Gastrocnemius medialis (tissue), 4 donors: ENCODE measurements around the gene GM2A. TPM values are rescaled to one million over a fixed set of nuclear protein-coding genes. Genes with fewer than 3 reads are reported as not detected.

ENCODE experiments used
- ATAC-seq, 2 donors: fragments of 150-250 bp; one replicate each; pipeline ENCODE4 v1.9.1; 2016
- DNase-seq, 2 donors: peaks; one replicate each; pipeline ENCODE4 v3.0.0-alpha.2; 2019
- H3K27ac ChIP-seq, 4 donors: fragments of 200-600 bp; sonication (generic); 1 replicate in 1 of 4; 2 replicates in 3 of 4; pipeline ENCODE4 v1.5.1; 2016 to 2018; ENCODE audit warnings: mild to moderate bottlenecking in 2 of 4, moderate library complexity in 1 of 4
- H3K27me3 ChIP-seq, 3 donors: fragments of 200-600 bp; sonication (generic) in 2 of 3; 1 replicate in 1 of 3; 2 replicates in 2 of 3; pipeline versions ENCODE4 v1.5.1 to v1.6.0; 2016 to 2019; ENCODE audit warnings: mild to moderate bottlenecking in 1 of 3, moderate library complexity in 1 of 3
- H3K36me3 ChIP-seq, 2 donors: fragments of 200-600 bp; sonication (generic) in 1 of 2; one replicate each; pipeline ENCODE4 v1.5.1; 2017 to 2018
- H3K4me1 ChIP-seq, 2 donors: fragments of 200-600 bp; sonication (generic) in 1 of 2; one replicate each; pipeline ENCODE4 v1.5.1; 2016 to 2017; ENCODE audit warnings: mild to moderate bottlenecking in 2 of 2
- H3K4me3 ChIP-seq, 4 donors: fragments of 200-600 bp; sonication (generic) in 3 of 4; 1 replicate in 1 of 4; 2 replicates in 3 of 4; pipeline ENCODE4 v1.5.1; 2016 to 2019; ENCODE audit warnings: mild to moderate bottlenecking in 2 of 4
- H3K9me3 ChIP-seq, 3 donors: fragments of 200-600 bp; sonication (generic) in 2 of 3; 1 replicate in 1 of 3; 2 replicates in 2 of 3; pipeline ENCODE4 v1.5.1; 2016 to 2019
- CTCF ChIP-seq, 5 experiments: fragments of 450-650 bp in 3 of 5; fragments of 200-600 bp in 2 of 5; sonication (generic) in 2 of 5; IDR thresholded peaks in 4 of 5; conservative IDR thresholded peaks in 1 of 5; 1 replicate in 4 of 5; 2 replicates in 1 of 5; pipeline ENCODE4 v1.5.1; 2016 to 2019; ENCODE audit warnings: antibody characterized with exemption in 5 of 5, mild to moderate bottlenecking in 3 of 5, moderate library complexity in 3 of 5
- POLR2A ChIP-seq, 2 donors: fragments of 450-650 bp; IDR thresholded peaks; one replicate each; pipeline ENCODE4 v1.6.1; 2017; ENCODE audit warnings: antibody characterized with exemption in 2 of 2, mild to moderate bottlenecking in 2 of 2, moderate library complexity in 2 of 2
- in situ Hi-C, 4 donors: fragments of 200-750 bp; cut with MboI; loops; one replicate each; pipeline versions ENCODE4 v1.15.0 to v1.8.0; 2017; ENCODE audit warnings: low sequenced_read_pairs in 4 of 4
- intact Hi-C: fragments of 100-400 bp; cut with DNase I; formaldehyde crosslinking; loops from one replicate; pipeline ENCODE4 v1.15.1; 2023; ENCODE audit warnings: low total_unique reads
- total RNA-seq, 4 donors: library from RNA; depleted of rRNA; stranded (reverse); fragments of >200 nt; gene quantifications; one replicate each; pipeline versions ENCODE4 v1.1.0 to v1.2.3, GENCODE V29; 2016

Gene GM2A
- total RNA-seq, 4 donors from 2014 or later, result 5.0 to 7.2 (median 5.7) TPM

GRCh38 chr5:151270599-151270998 lies 17.6 kb downstream of the GM2A start:
- Histone ChIP-seq H3K27ac (no peak overlapping the region), H3K4me3 (no peak overlapping the region), H3K9me3 (no peaks in the 10 kb centered on the region), H3K27me3 (no peaks in the 10 kb centered on the region), H3K4me1 (no peaks in the 10 kb centered on the region), H3K36me3 (peaks cover 0 to 14% of the 10 kb centered on the region in 2 donors)
- in situ Hi-C loops, result no loop called here
- ATAC-seq (no peak), DNase-seq (no peak)
- intact Hi-C loops, result no loop called here
- no peak for TF ChIP-seq CTCF (IDR thresholded peaks at IDR 0.05 in 4 of 5, conservative IDR thresholded peaks at IDR 0.05 in 1 of 5)
- TF ChIP-seq POLR2A (IDR thresholded peaks at IDR 0.05), result no peak

- peaks cover 0 to 10% of the 10 kb centered on the region in 2 donors for H3K36me3 ChIP-seq
- DNase-seq, result no peak
- no peaks in the 10 kb centered on the region for H3K27me3 ChIP-seq
- intact Hi-C loops, result no loop called here
- no peak overlapping the region for H3K4me3 ChIP-seq
- H3K9me3 ChIP-seq, result no peaks in the 10 kb centered on the region
- H3K27ac ChIP-seq, result no peak overlapping the region
- ATAC-seq, result no peak
- H3K4me1 ChIP-seq, result peaks cover 0 to 5% of the 10 kb centered on the region in 2 donors
- in situ Hi-C loops, result no loop called here
- TF ChIP-seq POLR2A (IDR thresholded peaks at IDR 0.05) (no peak), CTCF (IDR thresholded peaks at IDR 0.05 in 4 of 5, conservative IDR thresholded peaks at IDR 0.05 in 1 of 5) (no peak)
These were observed 18.4 kb downstream of the GM2A start for GRCh38 chr5:151271336-151271735.

GRCh38 chr5:151274666-151275065 lies 21.7 kb downstream of the GM2A start:
- no peak for ATAC-seq
- TF ChIP-seq POLR2A (IDR thresholded peaks at IDR 0.05), result no peak
- no peak for TF ChIP-seq CTCF (IDR thresholded peaks at IDR 0.05 in 4 of 5, conservative IDR thresholded peaks at IDR 0.05 in 1 of 5)

GRCh38 chr5:151275803-151276202 lies 22.8 kb downstream of the GM2A start:
- in situ Hi-C loops, result no loop called here
- Histone ChIP-seq H3K4me1 (peaks cover 0 to 6% of the 10 kb centered on the region in 2 donors), H3K27ac (no peak overlapping the region), H3K9me3 (no peaks in the 10 kb centered on the region), H3K27me3 (no peaks in the 10 kb centered on the region), H3K4me3 (no peak overlapping the region), H3K36me3 (no peaks in the 10 kb centered on the region)
- ATAC-seq (no peak), DNase-seq (no peak)
- TF ChIP-seq POLR2A (IDR thresholded peaks at IDR 0.05) (no peak), CTCF (IDR thresholded peaks at IDR 0.05 in 4 of 5, conservative IDR thresholded peaks at IDR 0.05 in 1 of 5) (no peak)
- intact Hi-C loops, result no loop called here

More at GRCh38 chr5:151274666-151275065, 21.7 kb downstream of the GM2A start:
- no peak for DNase-seq
- Histone ChIP-seq H3K36me3 (no peaks in the 10 kb centered on the region), H3K27ac (no peak overlapping the region), H3K27me3 (no peaks in the 10 kb centered on the region), H3K4me3 (no peak overlapping the region), H3K9me3 (no peaks in the 10 kb centered on the region), H3K4me1 (peaks cover 0 to 6% of the 10 kb centered on the region in 2 donors)
- intact Hi-C loops, result no loop called here
- in situ Hi-C loops, result no loop called here

- no peaks in the 10 kb centered on the region for H3K27me3 ChIP-seq
- H3K27ac ChIP-seq, result no peak overlapping the region
- TF ChIP-seq POLR2A (IDR thresholded peaks at IDR 0.05), result no peak
- TF ChIP-seq CTCF (IDR thresholded peaks at IDR 0.05 in 4 of 5, conservative IDR thresholded peaks at IDR 0.05 in 1 of 5), result no peak
- DNase-seq, result no peak
- intact Hi-C loops, result no loop called here
- no peaks in the 10 kb centered on the region for H3K9me3 ChIP-seq
- ATAC-seq, result no peak
- in situ Hi-C loops, result no loop called here
- H3K36me3 ChIP-seq, result no peaks in the 10 kb centered on the region
- peaks cover 0 to 6% of the 10 kb centered on the region in 2 donors for H3K4me1 ChIP-seq
- no peak overlapping the region for H3K4me3 ChIP-seq
These were observed 25.9 kb downstream of the GM2A start for GRCh38 chr5:151278845-151279244.
